Testis (tissue), 2 donors: ENCODE measurements around the gene RAD18.

Experiments
- CTCF ChIP-seq, 3 experiments: fragments of 450-650 bp in 2 of 3; fragments of 200-600 bp in 1 of 3; sonication (generic) in 1 of 3; IDR thresholded peaks; one replicate each; pipeline ENCODE4 v1.5.1; 2016 to 2019; ENCODE audit warnings: antibody characterized with exemption in 3 of 3, mild to moderate bottlenecking in 2 of 3, moderate library complexity in 1 of 3
- POLR2A ChIP-seq: fragments of 450-650 bp; IDR thresholded peaks from one replicate; pipeline ENCODE4 v1.6.1; 2017; ENCODE audit warnings: antibody characterized with exemption, mild to moderate bottlenecking, moderate library complexity

DNA sequence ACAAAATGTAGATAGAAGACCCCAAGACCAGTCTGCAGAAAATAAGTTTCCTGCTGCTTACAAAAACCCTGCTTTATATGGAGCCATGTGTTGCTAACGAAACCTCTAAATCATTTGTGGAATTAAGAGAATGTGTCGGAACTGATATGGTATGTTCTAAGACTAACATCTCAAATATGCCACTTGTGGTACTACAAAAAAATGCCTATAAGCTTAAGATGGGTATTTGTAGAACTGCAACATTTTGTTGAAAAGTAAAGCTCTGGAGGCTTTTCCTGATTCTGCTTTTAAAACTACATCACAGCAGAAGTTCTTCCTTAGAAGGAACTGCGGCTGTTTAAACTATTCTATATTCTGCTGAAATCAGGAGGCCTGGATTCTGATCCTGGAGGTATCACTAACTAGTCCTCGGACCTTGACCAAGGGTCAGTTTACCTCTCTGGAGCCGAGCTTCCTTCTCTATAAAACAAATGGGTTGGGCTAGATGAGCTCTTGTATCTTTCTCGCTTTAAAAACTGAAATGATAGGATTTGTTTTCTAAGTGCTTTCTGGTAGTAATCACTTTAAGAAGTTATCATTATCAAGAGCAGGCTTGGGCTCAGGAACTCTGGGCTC is 74.9 kb downstream of the RAD18 start:
- TF ChIP-seq CTCF (IDR thresholded peaks at IDR 0.05) (no peak), POLR2A (no peak)
